RPMI7951 (cell line): Measurements from ENCODE around the gene FKBP8. TPM values are rescaled to one million over a fixed set of nuclear protein-coding genes. Genes with fewer than 3 reads are reported as not detected.
"Not testable (repeated sequence)": the region's sequence is repeated elsewhere in the genome, so short reads cannot be mapped to it uniquely, and the experiment has no call there.

Experiments
- DNase-seq: peaks from one replicate; pipeline ENCODE4 v3.0.0-alpha.2; 2012; ENCODE audit warnings: low read depth
- total RNA-seq: library from RNA; depleted of rRNA; stranded (reverse); fragments of >200 nt; shearing (Covaris generic); gene quantifications from 2 replicates; pipeline ENCODE4 v1.2.3, GENCODE V29; 2014

Gene FKBP8
- total RNA-seq, 1 experiment from 2014 or later = 172 TPM

GRCh38 chr19:18558604-18559003, 15.2 kb upstream of the FKBP8 start:
- no peak for DNase-seq

- no peak for DNase-seq
Observed at GRCh38 chr19:18558202-18558555, 14.8 kb upstream of the FKBP8 start.

DNA sequence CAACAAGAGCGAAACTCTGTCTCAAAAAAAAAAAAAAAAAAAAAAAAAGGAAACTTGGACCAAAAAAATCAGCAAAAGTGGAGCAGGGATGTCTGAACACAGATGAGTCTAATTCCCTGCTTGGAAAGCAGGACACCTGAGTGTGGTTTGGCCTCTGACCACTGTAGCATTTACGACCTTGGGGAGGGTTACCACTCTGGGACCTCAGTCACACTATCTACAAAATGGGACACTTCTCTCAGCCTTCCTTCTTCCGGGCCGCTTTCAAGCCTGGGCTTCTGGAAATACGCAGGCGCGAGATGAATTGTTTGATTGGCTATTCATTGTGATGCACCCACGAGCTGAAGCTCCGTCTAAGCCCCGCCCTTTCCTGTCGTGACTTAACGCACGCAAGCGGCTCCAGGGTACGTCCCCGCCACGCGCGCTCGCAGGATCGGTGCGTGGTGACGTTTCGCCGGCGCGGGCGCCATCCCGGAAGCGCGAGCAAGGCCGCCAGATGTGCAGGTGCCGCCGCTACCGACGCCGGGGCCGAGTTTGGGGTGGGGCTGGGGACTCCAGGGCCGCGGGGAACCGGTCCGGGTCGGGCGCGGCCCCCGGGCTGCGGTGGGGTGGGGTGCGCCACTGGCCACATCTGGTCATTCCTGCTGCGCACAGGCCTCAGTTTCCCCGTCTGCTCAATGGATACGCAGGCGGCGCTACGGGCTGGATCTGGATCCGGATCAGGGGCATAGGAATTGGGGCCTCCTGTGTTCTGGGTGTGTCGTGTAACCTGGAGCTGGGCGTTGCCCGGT, 14.2 kb upstream of the FKBP8 start, which contains the start of gene KXD1:
Gene KXD1, plus strand, starts transcription at position 460 of the 791 bp plus-strand sequence. CDS start 4,187 bp downstream, outside the sequence.
- peak; percentile 99 for DNase-seq

- no peak for DNase-seq
Observed at GRCh38 chr19:18551631-18552030, 8.3 kb upstream of the FKBP8 start.

DNA sequence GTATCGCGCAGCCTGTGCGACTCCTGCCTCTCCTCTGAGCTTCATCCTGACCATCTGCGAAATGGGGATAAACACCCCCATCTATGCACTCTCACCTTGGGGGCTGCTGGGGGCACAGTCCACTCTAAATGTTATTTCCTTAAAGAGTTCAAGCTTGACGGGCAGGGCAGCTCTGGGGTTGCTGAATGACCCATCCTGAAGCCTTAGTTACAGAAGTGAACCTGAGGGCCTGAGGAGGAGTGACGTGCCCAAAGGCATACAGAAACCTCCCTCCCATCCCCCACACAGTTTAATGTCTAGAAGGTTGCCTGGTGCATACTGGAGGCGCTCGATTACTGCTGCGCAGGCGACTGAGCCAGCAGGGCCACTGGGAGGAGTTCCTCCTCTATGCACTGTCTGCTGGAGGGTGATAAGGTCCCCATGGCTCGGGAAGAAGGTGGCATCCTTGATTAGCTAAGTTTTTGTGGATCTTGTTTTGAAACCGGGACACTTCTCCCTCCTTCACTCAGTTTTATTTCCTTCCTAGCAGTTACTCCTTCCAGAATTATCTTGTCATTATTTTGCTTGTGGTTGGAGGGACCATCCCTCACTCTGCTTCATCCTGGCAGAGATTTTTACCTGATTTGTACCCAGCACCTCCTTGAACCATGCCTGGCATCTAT, 572 bp upstream of the FKBP8 start:
- peak; percentile 78 for DNase-seq

DNA sequence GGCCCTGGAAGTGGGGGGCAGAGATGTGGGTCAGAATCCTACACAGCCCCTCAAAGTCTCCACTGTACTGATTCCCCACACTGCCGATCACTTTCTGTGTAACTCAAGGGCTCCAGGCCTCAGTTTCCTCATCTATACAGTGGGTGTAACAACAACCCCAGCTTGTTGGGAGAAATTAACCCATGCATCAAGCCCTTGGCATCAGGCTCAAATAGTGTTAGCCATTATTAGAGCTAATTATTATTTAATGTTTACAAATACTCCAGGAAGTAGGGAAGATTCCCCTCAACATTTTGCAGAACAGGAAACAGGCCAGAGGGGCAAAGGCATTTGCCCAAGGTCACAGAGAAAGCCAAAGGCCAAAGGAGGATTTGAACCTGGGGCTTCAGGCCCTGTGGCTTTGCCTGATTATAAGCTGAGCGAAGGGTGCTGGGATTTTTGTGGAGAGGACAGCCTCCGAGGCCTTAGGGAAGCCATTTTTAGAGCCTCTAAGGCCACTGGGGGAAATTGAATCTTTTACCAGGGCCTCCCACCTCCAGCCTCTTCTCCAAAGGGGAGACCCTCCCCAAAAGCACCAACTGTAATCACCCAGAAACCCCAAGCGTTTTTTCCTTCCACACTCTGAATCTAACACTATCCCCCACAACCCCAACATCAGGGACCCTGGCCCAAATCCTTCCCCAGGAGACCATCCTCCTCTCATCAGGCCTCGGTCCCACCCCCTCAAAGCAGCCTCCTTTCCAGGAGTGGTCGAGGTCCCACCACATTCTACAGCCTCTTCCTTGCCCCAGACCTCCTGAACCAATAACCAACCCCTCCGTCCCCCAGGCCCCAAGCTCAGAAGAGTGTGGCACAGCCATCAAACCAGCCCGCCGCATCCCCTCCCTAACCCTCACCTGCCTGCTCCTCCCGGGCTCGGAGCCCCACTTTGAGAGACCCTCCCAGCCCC, 1.1 kb downstream of the FKBP8 start:
- no peak for DNase-seq

GRCh38 chr19:18541258-18541991, 1.9 kb downstream of the FKBP8 start:
- peak; percentile 52 for DNase-seq

GRCh38 chr19:18540200-18540599, 3.2 kb downstream of the FKBP8 start:
- not testable (repeated sequence) for DNase-seq

- no peak for DNase-seq
Observed at GRCh38 chr19:18539372-18539771, 4.0 kb downstream of the FKBP8 start.

DNA sequence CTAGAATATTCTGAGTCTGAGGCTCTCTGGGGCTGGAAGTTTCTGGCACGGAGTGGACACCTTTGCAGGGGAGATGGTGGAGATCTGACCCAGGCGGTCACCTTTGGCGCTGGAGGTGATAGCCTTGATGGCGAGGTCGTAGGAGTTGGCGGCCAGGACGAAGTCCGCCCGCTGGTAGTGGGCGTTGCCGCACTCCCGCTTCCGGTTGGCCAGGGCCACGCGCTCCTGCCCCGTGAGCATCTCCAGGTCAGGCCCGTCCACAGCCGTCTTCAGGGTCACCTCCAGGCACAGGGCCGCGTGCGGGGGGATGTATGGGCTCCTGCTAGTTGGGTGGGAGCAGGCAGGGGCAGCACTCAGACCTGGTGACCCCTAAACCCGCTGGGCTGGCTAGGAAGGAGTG, 5.3 kb downstream of the FKBP8 start:
- no peak for DNase-seq

- no peak for DNase-seq
Observed at GRCh38 chr19:18537431-18537830, 5.9 kb downstream of the FKBP8 start.

GRCh38 chr19:18536475-18536874, 6.9 kb downstream of the FKBP8 start:
- DNase-seq = no peak

DNA sequence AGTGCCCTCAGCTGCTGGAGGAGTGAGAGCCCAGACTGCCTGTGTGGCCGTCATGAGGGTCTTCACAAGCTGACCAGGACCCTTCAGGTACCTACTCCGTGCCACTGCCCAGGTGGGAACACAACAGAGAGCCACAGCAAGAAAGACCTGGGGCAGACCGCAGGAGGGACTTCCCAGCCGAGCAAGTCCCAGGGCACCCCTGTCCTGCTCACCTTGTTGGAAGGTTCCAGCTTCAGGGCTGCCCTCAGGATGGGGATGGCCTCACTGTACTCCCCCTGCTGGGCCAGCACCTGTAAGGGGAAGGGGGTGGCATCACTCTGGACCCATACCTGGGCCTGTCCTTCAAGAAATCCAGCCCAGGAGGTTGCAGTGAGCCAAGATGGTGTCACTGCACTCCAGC, 10.3 kb downstream of the FKBP8 start:
- no peak for DNase-seq

- no peak for DNase-seq
Observed at GRCh38 chr19:18532168-18532890, 11.0 kb downstream of the FKBP8 start.

- DNase-seq = no peak
Observed at GRCh38 chr19:18531485-18531884, 11.9 kb downstream of the FKBP8 start.

- peak; percentile 22 for DNase-seq
Observed at GRCh38 chr19:18529782-18530181, 13.6 kb downstream of the FKBP8 start.

- no peak for DNase-seq
Observed at GRCh38 chr19:18526316-18526715, 17.1 kb downstream of the FKBP8 start.

DNA sequence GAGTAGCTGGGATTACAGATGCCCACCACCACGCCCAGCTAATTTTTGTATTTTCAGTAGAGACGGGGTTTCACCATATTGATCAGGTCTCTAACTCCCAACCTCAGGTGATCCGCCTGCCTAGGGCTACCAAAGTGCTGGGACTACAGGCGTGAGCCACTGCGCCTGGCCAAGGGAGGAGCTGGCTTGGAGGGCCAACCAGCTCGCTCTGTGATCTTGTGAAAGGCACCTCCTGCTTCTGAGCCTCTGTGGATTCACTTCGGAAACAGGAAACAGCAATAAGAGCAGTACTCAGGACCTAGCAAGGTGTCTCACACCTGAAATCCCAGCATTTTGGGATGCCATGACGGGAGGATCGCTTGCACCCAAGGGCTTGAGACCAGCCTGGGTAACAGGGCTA, 19.5 kb downstream of the FKBP8 start:
- no peak for DNase-seq

DNA sequence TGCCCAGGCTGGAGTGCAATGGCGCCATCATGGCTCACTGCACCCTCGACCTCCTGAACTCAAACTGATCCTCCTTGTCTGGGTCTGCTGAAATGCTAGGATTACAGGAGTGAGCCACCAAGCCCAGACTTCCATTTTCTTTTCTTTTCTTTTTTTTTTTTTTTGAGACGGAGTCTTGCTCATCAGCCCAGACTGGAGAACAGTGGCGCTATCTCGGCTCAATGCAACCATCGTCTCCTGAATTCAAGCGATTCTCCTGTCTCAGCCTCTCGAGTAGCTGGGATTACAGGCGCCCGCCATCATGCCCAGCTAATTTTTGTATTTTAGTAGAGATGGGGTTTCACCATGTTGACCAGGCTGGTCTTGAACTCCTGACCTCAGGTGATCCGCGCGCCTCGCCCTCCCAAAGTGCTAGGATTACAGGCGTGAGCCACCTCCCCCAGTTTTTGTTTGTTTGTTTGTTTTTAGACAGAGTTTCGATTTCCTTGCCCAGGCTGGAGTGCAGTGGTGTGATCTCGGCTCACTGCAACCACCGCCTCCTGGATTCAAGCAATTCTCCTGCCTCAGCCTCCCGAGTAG, 20.4 kb downstream of the FKBP8 start:
- DNase-seq = not testable (repeated sequence)

GRCh38 chr19:18522124-18522861, 21.1 kb downstream of the FKBP8 start:
- peak; percentile 100 for DNase-seq
